OCI-LY1 (cell line): ENCODE measurements around the gene ZNF799.
"Not testable (repeated sequence)": the region's sequence is repeated elsewhere in the genome, so short reads cannot be mapped to it uniquely, and the experiment has no call there.

Experiments used
- H2AFZ ChIP-seq: fragments of 200-600 bp; sonication (generic), shearing (Covaris generic); 2 replicates; pipeline ENCODE4 v1.6.0; 2014; ENCODE audit warnings: antibody characterized with exemption, mild to moderate bottlenecking, low read length
- H3F3A ChIP-seq: fragments of 200-600 bp; sonication (generic), shearing (Covaris generic); 2 replicates; pipeline ENCODE4 v1.6.0; 2014; ENCODE audit warnings: mild to moderate bottlenecking, antibody characterized with exemption, low read length, moderate library complexity; ENCODE audit not compliant: insufficient read depth
- H3K27ac ChIP-seq: fragments of 200-600 bp; sonication (generic); 2 replicates; pipeline ENCODE4 v1.5.1; 2014; ENCODE audit warnings: low read length, mixed run types, mild to moderate bottlenecking, low read depth; ENCODE audit not compliant: poor library complexity, severe bottlenecking
- H3K27me3 ChIP-seq: fragments of 200-600 bp; sonication (generic); 2 replicates; pipeline ENCODE4 v1.6.0; 2014; ENCODE audit warnings: antibody characterized with exemption, mild to moderate bottlenecking, low read length, moderate library complexity; ENCODE audit not compliant: insufficient read depth
- H3K36me3 ChIP-seq: fragments of 200-600 bp; sonication (generic); 2 replicates; pipeline ENCODE4 v1.6.1; 2014; ENCODE audit warnings: mild to moderate bottlenecking, antibody characterized with exemption, low read length, moderate library complexity, mixed read lengths; ENCODE audit not compliant: insufficient read depth
- H3K4me1 ChIP-seq: fragments of 200-600 bp; sonication (generic); 2 replicates; pipeline ENCODE4 v1.5.1; 2014; ENCODE audit warnings: mild to moderate bottlenecking, low read length, moderate library complexity; ENCODE audit not compliant: insufficient read depth, severe bottlenecking
- H3K4me2 ChIP-seq: fragments of 200-600 bp; sonication (generic), shearing (Covaris generic); 2 replicates; pipeline ENCODE4 v1.6.1; 2014; ENCODE audit warnings: low read length
- H3K4me3 ChIP-seq: fragments of 200-600 bp; sonication (generic); 2 replicates; pipeline ENCODE4 v1.5.1; 2014; ENCODE audit warnings: low read length, low read depth, mild to moderate bottlenecking, mixed read lengths; ENCODE audit not compliant: poor library complexity, severe bottlenecking
- H3K79me2 ChIP-seq: fragments of 200-600 bp; shearing (Covaris generic); 2 replicates; pipeline ENCODE4 v1.6.1; 2016; ENCODE audit warnings: mixed run types, low read length, mixed read lengths; ENCODE audit not compliant: insufficient read depth
- H3K9ac ChIP-seq: fragments of 200-600 bp; sonication (generic), shearing (Covaris generic); 2 replicates; pipeline ENCODE4 v1.6.1; 2014; ENCODE audit warnings: mild to moderate bottlenecking, low read length, mixed read lengths
- H3K9me2 ChIP-seq: fragments of 200-600 bp; sonication (generic), shearing (Covaris generic); 2 replicates; pipeline ENCODE4 v1.6.1; 2014; ENCODE audit warnings: low read depth, mild to moderate bottlenecking, low read length, mixed read lengths
- H3K9me3 ChIP-seq: fragments of 200-600 bp; shearing (Covaris generic); 2 replicates; pipeline ENCODE4 v1.6.1; 2014; ENCODE audit warnings: low read length, mixed read lengths
- H4K20me1 ChIP-seq: fragments of 200-600 bp; sonication (generic), shearing (Covaris generic); 2 replicates; pipeline ENCODE4 v1.6.0; 2016; ENCODE audit warnings: mild to moderate bottlenecking, low read length; ENCODE audit not compliant: insufficient read depth
- EZH2 ChIP-seq: fragments of 200-600 bp; sonication (generic), shearing (Covaris generic); IDR thresholded peaks from 2 replicates; pipeline ENCODE4 v1.8.0; 2017; ENCODE audit warnings: borderline replicate concordance, mixed run types, mild to moderate bottlenecking, antibody characterized with exemption, low read length, moderate library complexity, mixed read lengths
- TF ChIP-seq, protein P1 (sequence below): fragments of 200-600 bp; sonication (generic), shearing (Covaris generic); IDR thresholded peaks from 2 replicates; pipeline ENCODE4 v1.5.1; 2017; ENCODE audit warnings: mild to moderate bottlenecking, antibody characterized with exemption, low read length, moderate library complexity, mixed read lengths

The ZNF799 gene

DNA sequence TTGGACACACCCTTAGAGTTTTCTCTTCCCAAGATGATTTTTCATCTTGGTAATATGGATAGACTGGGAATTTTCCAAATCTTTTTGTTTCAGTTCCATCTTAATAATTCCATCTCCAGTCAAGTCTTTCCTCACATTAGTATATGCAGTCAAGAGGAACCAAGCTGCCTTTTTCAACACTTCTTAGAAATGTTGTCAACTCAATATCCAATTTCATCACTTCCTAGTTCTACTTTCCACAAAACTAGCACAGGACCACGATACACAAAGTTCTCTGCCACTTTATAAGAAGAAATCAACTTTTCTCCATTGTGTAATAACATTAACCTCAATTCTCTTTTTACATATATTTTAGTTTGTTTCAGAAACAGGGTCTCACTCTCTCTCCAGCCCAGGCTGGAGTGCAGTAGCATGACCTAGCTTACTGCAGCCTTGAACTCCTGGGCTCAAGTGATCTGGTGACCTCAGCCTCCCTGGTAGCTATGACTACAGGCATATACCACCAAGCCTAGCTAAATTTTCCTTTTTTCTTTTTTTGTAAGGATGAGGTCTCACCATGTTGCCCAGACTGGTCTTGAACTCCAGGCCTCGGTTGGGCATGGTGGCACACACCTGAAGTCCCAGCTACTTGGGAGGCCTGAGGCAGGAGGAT, 24.3 kb upstream of the ZNF799 start:
- Histone ChIP-seq H3F3A (no peaks in the 10 kb centered on the region), H3K9me3 (peaks cover 2% of the 10 kb centered on the region; the same call in 1 of the 2 replicates), H3K36me3 (peaks cover 2% of the 10 kb centered on the region), H3K27me3 (no peaks in the 10 kb centered on the region), H3K4me3 (no peak overlapping the region), H3K27ac (no peak overlapping the region), H3K9ac (no peak overlapping the region), H3K4me2 (no peak overlapping the region), H3K79me2 (no peaks in the 10 kb centered on the region), H3K4me1 (no peaks in the 10 kb centered on the region), H3K9me2 (no peaks in the 10 kb centered on the region), H4K20me1 (no peaks in the 10 kb centered on the region), H2AFZ (no peak overlapping the region)
- TF ChIP-seq, protein P1, sequence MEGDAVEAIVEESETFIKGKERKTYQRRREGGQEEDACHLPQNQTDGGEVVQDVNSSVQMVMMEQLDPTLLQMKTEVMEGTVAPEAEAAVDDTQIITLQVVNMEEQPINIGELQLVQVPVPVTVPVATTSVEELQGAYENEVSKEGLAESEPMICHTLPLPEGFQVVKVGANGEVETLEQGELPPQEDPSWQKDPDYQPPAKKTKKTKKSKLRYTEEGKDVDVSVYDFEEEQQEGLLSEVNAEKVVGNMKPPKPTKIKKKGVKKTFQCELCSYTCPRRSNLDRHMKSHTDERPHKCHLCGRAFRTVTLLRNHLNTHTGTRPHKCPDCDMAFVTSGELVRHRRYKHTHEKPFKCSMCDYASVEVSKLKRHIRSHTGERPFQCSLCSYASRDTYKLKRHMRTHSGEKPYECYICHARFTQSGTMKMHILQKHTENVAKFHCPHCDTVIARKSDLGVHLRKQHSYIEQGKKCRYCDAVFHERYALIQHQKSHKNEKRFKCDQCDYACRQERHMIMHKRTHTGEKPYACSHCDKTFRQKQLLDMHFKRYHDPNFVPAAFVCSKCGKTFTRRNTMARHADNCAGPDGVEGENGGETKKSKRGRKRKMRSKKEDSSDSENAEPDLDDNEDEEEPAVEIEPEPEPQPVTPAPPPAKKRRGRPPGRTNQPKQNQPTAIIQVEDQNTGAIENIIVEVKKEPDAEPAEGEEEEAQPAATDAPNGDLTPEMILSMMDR, result no peak
- TF ChIP-seq EZH2, result no peak

DNA sequence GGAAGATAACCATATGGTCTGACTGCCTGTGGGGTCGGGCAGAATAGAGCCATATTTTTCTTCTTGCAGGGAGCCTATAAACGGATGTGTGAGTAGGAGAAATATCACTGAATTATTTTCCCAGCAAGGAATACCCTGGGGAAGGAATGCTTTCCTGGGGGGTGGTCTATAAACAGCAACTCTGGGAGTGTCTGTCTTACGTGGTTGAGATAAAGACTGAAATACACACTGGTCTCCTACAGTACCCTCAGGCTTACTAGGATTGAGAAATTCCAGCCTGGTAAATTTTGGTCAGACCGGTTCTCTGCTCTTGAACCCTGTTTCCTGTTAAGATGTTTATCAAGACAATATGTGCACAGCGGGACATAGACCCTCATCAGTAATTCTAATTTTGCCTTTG, 16.2 kb upstream of the ZNF799 start:
- not testable (repeated sequence) for H3K27me3 ChIP-seq, H3K9ac ChIP-seq, H3K4me1 ChIP-seq, H3K79me2 ChIP-seq, H3K9me2 ChIP-seq, H3F3A ChIP-seq, H3K27ac ChIP-seq, H2AFZ ChIP-seq, H3K4me3 ChIP-seq, H3K36me3 ChIP-seq, H4K20me1 ChIP-seq, H3K4me2 ChIP-seq
- peaks cover 14% of the 10 kb centered on the region; the same call in 1 of the 2 replicates for H3K9me3 ChIP-seq

DNA sequence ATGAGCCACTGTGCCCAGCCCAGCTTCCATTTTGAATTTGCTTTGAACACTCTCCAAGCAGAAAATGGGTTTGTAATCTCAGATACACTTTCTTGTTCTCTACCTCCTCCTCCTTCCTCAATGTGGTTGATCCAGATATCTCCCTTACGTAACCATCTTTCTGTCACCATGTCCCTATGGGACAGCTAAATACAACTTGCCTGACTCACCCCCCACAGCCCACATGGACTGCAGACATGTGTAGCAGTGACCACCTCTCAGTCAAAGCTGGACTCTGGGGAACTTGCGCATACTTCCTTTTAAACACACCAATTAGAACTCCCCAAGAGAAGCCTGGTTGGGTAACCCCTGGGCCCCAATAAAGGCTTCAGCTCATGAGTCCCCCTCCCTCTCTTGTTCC, 10.8 kb upstream of the ZNF799 start:
- Histone ChIP-seq H3K4me3 (no peak overlapping the region), H3K27ac (no peak overlapping the region), H3K9me2 (no peaks in the 10 kb centered on the region), H3K9ac (no peak overlapping the region), H4K20me1 (no peaks in the 10 kb centered on the region), H3F3A (no peaks in the 10 kb centered on the region), H3K36me3 (no peaks in the 10 kb centered on the region), H3K4me1 (no peaks in the 10 kb centered on the region), H3K27me3 (no peaks in the 10 kb centered on the region), H2AFZ (no peak overlapping the region), H3K79me2 (no peaks in the 10 kb centered on the region), H3K9me3 (0 out of 2 replicates have a peak, but pooled peaks cover 9% of the 10 kb centered on the region), H3K4me2 (no peak overlapping the region)
- TF ChIP-seq, protein P1, result no peak
- no peak for TF ChIP-seq EZH2

DNA sequence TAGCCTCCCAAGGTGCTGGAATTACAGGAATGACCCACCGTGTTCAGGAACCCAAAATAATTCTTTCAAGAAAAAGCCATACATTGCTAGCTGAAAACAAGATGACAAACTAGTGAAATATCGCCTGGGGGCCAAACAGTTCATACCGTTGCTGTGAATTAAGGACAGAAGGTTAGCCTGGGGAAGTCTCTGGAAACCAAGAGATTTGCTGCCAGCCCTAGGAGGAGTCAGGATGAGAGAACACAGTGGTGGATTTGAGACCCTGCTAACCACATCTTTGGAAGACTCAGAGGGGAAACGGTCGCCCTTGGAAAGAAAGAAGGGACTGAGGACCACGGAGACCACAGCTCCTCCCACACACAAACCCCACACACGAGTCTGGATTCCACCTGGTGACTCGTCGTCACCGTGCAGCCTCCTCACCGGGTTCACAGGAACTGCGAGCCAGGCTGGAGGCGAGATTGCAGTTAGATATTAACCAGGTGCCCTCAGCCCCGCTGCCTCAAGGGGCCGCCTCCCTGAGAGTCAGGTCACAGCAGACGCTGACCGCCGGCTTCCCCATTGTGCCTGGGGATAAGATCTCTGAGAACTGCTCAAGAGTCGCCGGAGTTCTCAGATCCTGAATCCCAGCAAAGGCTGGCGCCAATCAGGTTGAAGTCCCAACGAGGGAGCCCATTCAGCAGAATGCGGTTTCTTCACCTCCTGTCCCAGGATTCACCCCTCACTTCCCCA, 1.0 kb downstream of the ZNF799 start:
- Histone ChIP-seq H3K4me3 (peak overlapping the region; percentile 92), H3K9ac (peak overlapping the region; percentile 85), H3K4me2 (peak overlapping the region; percentile 75)
- not testable (repeated sequence) for H3K9me2 ChIP-seq, H3F3A ChIP-seq, H3K27me3 ChIP-seq, H4K20me1 ChIP-seq, H3K9me3 ChIP-seq, H3K79me2 ChIP-seq, H3K27ac ChIP-seq, H3K4me1 ChIP-seq, H2AFZ ChIP-seq, H3K36me3 ChIP-seq

DNA sequence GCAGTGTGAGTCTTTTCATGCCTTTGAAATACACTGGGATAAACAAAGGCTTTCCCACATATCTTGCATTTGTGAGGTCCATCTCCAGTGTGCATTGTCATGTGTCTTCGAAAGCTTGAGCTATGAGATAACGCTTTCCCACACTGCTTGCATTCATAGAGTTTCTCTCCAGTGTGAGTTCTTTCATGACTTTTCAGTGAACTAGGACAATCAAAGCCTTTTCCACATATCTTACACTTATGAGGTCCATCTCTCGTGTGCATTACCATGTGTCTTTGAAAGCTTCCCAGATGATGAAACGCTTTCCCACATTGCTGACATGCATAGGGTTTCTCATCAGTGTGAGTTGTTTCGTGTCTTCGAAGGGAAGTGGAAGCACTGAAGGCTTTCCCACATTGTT, 9.9 kb downstream of the ZNF799 start:
- not testable (repeated sequence) for H3K27me3 ChIP-seq, H3K4me1 ChIP-seq, H4K20me1 ChIP-seq, H3F3A ChIP-seq, H3K27ac ChIP-seq, H3K4me2 ChIP-seq, H3K9me3 ChIP-seq, H3K4me3 ChIP-seq, H2AFZ ChIP-seq, H3K9ac ChIP-seq, H3K9me2 ChIP-seq, H3K79me2 ChIP-seq
- peaks cover 44% of the 10 kb centered on the region for H3K36me3 ChIP-seq

DNA sequence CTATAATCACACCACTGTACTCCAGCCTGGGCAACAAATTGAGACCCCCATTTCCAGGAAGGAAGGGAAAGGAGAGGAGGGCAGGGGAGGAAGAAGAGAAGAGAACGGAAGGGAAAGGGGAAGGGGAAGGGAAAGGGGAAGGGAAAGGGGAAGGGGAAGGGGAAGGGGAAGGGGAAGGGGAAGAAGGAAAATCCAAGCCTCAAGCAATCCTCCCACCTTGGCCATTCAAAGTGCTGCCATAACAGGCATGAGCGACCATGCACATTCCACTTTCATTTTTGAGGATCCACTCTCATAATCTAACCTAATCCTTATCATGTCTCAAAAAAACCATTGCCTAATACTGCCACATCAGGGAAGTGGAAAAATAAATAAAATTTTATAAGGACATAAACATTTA, 14.7 kb downstream of the ZNF799 start:
- not testable (repeated sequence) for H3K9me2 ChIP-seq, H3K4me1 ChIP-seq, H2AFZ ChIP-seq, H3K9me3 ChIP-seq, H3F3A ChIP-seq, H3K4me2 ChIP-seq, H3K27ac ChIP-seq, H3K27me3 ChIP-seq, H3K9ac ChIP-seq, H3K4me3 ChIP-seq, H3K79me2 ChIP-seq, H4K20me1 ChIP-seq
- H3K36me3 ChIP-seq, result peaks cover 24% of the 10 kb centered on the region
